Spleen (tissue), 7 donors: ENCODE data around the gene CCDC80.

Source experiments
- CTCF ChIP-seq, 11 experiments: fragments of 200-600 bp in 7 of 11; fragments of 450-650 bp in 4 of 11; sonication (generic) in 4 of 11; IDR thresholded peaks in 8 of 11; conservative IDR thresholded peaks in 3 of 11; 1 replicate in 7 of 11; 2 replicates in 4 of 11; pipeline versions ENCODE4 v1.4.0 to v1.8.0; 2016 to 2021; ENCODE audit warnings: antibody characterized with exemption in 11 of 11, inconsistent platforms in 4 of 11, mild to moderate bottlenecking in 1 of 11
- POLR2A ChIP-seq, 3 donors: fragments of 450-650 bp; IDR thresholded peaks; one replicate each; pipeline ENCODE4 v1.5.1; 2017; ENCODE audit warnings: antibody characterized with exemption in 3 of 3, mild to moderate bottlenecking in 1 of 3
- donor health status: DM: no; HTN: no; CAD: no; lungs with moderate emphysema.
- donor health status: DM: no; HTN: no; CAD: no.
- donor health status: DM: no; HTN: no; CAD: no.

- TF ChIP-seq POLR2A (IDR thresholded peaks at IDR 0.05) (no peak), CTCF (IDR thresholded peaks at IDR 0.05 in 8 of 11, conservative IDR thresholded peaks at IDR 0.05 in 3 of 11) (no peak)
Measured at GRCh38 chr3:112585782-112586181, 55.2 kb downstream of the CCDC80 start.
